HEK293T (cell line): ENCODE data around the gene AP2A2.

ENCODE experiments used
- CTCF ChIA-PET: fragments of 350-600 bp; formaldehyde crosslinking; extraction: SDS; loops from one replicate; lab custom pipeline; 2021; ENCODE audit warnings: antibody characterized with exemption, inconsistent platforms; lab: Yijun Ruan, JAX
- POLR2A ChIA-PET: fragments of 350-600 bp; formaldehyde crosslinking; extraction: SDS; loops from one replicate; lab custom pipeline; 2020; ENCODE audit warnings: antibody characterized with exemption, inconsistent platforms; lab: Yijun Ruan, JAX
- DNase-seq: peaks from one replicate; pipeline ENCODE4 v3.0.0; 2012; ENCODE audit warnings: mixed read lengths; ENCODE audit errors: extremely low spot score
- BHLHE40 ChIP-seq: fragments of 450-650 bp; IDR thresholded peaks from 2 replicates; pipeline ENCODE4 v1.6.1; 2016; ENCODE audit warnings: mild to moderate bottlenecking, moderate library complexity, borderline replicate concordance
- CTBP1 ChIP-seq: fragments of 450-650 bp; IDR thresholded peaks from 2 replicates; pipeline ENCODE4 v1.6.1; 2016; ENCODE audit warnings: borderline replicate concordance
- ELF4 ChIP-seq: fragments of 450-650 bp; IDR thresholded peaks from 2 replicates; pipeline ENCODE4 v1.6.1; 2017; ENCODE audit warnings: antibody characterized with exemption
- FOXA1 ChIP-seq: fragments of 450-650 bp; IDR thresholded peaks from 2 replicates; pipeline ENCODE4 v1.6.1; 2016; ENCODE audit warnings: mild to moderate bottlenecking
- FOXK2 ChIP-seq: fragments of 450-650 bp; IDR thresholded peaks from 2 replicates; pipeline ENCODE4 v1.6.1; 2016; ENCODE audit warnings: mild to moderate bottlenecking
- FOXM1 ChIP-seq: fragments of 450-650 bp; IDR thresholded peaks from 2 replicates; pipeline ENCODE4 v1.6.1; 2017; ENCODE audit warnings: mild to moderate bottlenecking, borderline replicate concordance
- HDGF ChIP-seq: fragments of 450-650 bp; IDR thresholded peaks from 2 replicates; pipeline ENCODE4 v1.6.1; 2017; ENCODE audit warnings: antibody characterized with exemption, borderline replicate concordance
- L3MBTL2 ChIP-seq: fragments of 450-650 bp; conservative IDR thresholded peaks from 2 replicates; pipeline ENCODE4 v1.6.1; 2016; ENCODE audit warnings: mild to moderate bottlenecking
- LEF1 ChIP-seq: fragments of 450-650 bp; IDR thresholded peaks from 2 replicates; pipeline ENCODE4 v1.6.1; 2017; ENCODE audit warnings: mild to moderate bottlenecking, borderline replicate concordance
- NFRKB ChIP-seq: fragments of 450-650 bp; IDR thresholded peaks from 2 replicates; pipeline ENCODE4 v1.6.1; 2016; ENCODE audit warnings: mild to moderate bottlenecking, moderate library complexity
- SP1 ChIP-seq: fragments of 450-650 bp; IDR thresholded peaks from 2 replicates; pipeline ENCODE4 v1.6.1; 2017
- SUZ12 ChIP-seq: fragments of 450-650 bp; IDR thresholded peaks from 2 replicates; pipeline ENCODE4 v1.6.1; 2016; ENCODE audit warnings: mild to moderate bottlenecking
- TARDBP ChIP-seq: fragments of 450-650 bp; IDR thresholded peaks from 2 replicates; pipeline ENCODE4 v1.6.1; 2016
- ZNF384 ChIP-seq: fragments of 450-650 bp; IDR thresholded peaks from 2 replicates; pipeline ENCODE4 v1.6.1; 2016
- TF ChIP-seq, protein P1 (sequence below): fragments of 450-650 bp; IDR thresholded peaks from 2 replicates; pipeline ENCODE4 v1.6.1; 2016

The AP2A2 gene

GRCh38 chr11:1052133-1053011 lies 126.7 kb downstream of the AP2A2 start:
- ChIA-PET POLR2A (no interaction called here), CTCF (interaction anchor here (1.0 kb wide), 1 partner anchor 8 kb away, joined by 4 read pairs; no protein-coding TSS in a partner anchor)
- no peak for DNase-seq
- TF ChIP-seq FOXM1 (no peak), NFRKB (no peak), HDGF (no peak), ZNF384 (no peak), L3MBTL2 (no peak), ELF4 (no peak)
- TF ChIP-seq, protein P1, sequence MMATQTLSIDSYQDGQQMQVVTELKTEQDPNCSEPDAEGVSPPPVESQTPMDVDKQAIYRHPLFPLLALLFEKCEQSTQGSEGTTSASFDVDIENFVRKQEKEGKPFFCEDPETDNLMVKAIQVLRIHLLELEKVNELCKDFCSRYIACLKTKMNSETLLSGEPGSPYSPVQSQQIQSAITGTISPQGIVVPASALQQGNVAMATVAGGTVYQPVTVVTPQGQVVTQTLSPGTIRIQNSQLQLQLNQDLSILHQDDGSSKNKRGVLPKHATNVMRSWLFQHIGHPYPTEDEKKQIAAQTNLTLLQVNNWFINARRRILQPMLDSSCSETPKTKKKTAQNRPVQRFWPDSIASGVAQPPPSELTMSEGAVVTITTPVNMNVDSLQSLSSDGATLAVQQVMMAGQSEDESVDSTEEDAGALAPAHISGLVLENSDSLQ, result no peak

DNA sequence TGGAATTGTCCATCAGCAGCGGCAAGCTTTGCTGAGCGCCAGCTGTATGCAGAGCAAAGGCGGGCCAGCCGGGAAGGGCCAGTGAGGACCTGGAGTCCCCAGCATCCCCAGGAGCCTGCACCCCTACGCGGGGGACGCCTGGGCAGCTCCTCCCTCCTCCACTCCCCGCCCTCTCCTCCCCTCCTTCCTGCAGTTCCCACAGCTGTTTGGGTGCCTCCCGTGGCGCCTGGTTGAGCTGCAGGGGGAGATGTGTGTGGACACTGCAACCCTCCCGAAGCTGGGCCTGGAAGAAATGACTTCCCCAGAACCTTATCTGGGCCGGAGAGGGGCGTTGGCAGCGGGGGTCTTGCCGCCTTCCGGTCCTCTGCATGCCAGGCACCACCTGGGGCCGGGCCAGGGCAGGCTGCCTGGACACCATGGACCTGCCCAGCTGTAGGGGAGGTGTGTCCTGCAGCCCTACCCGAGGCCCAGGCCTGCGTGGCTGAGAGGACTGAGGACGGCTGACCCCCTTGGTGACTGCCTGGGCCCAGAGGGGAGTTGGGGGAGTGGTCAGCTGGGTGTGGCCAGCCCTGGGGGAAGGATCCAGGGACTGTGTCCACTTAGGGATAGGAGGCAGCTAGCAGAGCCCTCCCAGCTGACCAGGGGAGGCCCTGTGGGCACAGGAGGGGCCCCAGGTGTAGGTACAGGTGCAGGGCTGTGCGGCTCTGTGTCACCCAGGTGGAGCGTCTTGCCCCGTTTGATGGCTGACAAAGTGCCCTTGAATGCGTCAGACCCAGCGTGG lies 127.6 kb downstream of the AP2A2 start:
- ChIA-PET POLR2A (no interaction called here), CTCF (no interaction called here)
- no peak for DNase-seq
- TF ChIP-seq SUZ12 (no peak), FOXA1 (no peak), LEF1 (no peak), FOXK2 (no peak), FOXM1 (no peak), BHLHE40 (no peak), CTBP1 (no peak), TARDBP (no peak), SP1 (no peak), L3MBTL2 (no peak), HDGF (no peak)
- TF ChIP-seq, protein P1, result no peak

DNA sequence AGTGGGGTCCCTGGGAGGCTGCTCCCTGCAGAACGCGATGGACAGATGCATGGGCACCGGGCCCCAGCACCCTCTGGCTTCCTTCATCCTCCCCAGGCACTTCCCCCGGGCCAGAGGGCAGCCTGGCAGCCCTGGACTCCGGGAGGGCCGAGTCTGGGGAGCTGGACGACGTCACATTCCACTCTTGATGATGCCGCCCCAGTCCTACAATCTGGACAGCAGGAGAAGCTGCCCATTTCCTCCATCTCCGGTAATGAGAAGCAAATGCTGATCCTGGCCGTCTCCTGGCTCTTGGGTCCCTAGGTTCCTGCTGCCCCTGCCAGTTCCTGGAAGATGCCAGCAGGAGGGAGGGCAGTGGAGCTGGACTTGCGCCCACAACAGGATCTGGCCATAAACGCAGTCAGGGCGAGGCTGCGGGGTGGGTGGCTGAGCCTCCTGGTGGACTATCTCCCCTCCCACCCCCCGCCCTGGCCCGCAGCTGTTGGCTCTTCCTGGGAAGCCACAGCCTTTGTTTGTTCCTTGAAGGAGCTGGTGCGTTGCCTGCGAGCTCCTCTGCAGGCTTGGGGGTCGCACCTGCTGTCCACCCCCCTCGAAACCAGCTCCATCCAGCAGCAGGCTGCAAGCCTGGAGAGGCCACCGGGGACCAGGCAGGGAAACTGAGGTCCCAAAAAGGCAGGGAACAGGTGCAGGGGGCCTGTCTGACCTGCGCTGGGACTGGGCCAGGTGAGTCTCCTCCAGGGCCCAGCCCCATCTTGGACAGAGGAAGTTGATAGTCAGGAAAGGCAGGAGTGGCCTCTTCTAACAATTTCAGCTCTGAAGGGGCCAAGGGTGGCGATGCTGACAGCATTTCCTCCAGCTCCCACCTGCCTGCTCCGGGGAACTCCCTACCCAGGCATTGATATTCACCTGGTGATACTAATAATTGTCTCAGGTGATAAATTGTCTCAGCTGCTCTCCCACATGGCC lies 128.8 kb downstream of the AP2A2 start:
- TF ChIP-seq L3MBTL2, result no peak
- TF ChIP-seq BHLHE40, result no peak
- no peak for TF ChIP-seq NFRKB
- TF ChIP-seq CTBP1, result no peak
- TF ChIP-seq ELF4, result no peak
- no peak for TF ChIP-seq ZNF384
- TF ChIP-seq SUZ12, result no peak
- TF ChIP-seq HDGF, result no peak
- no peak for TF ChIP-seq LEF1
- DNase-seq, result no peak
- CTCF ChIA-PET, result interaction anchor here (1.0 kb wide), 1 partner anchor 16 kb away, joined by 3 read pairs; no protein-coding TSS in a partner anchor
- POLR2A ChIA-PET, result no interaction called here

DNA sequence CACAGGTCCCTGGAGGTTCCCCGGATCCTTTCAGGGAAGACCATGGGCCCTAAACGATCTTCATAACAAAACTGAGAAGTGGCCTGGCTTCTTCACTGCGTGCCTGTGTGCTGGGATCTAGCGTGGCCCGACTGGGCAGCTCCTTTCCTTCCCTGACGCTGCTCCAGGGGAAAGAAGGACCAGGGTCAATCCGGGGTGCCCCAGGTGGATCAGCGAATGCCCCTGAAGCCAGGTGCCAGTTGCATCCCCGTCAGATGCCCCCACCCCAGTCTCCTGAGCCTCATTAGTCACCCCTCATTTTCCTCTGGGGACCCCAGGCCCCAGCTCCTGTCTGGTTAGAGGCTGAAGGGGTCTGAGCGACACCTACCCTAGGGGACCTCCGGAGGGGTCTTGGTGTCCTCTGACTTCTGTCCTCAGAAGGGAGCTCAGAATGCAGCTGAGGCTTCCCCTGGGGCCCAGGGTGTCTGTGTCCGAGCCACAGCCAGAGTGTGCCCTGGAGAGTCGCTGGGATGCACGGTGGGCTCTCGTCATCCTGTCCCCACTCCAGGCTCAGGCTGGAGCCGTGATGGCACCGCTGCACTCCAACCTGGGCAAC lies 129.5 kb downstream of the AP2A2 start:
- no peak for TF ChIP-seq ELF4
- TF ChIP-seq, protein P1, result no peak
- no peak for TF ChIP-seq FOXK2
- TF ChIP-seq SP1, result no peak
- no peak for TF ChIP-seq TARDBP
- no peak for TF ChIP-seq LEF1
- no peak for TF ChIP-seq L3MBTL2
- TF ChIP-seq ZNF384, result no peak
- no peak for TF ChIP-seq CTBP1
- no peak for TF ChIP-seq BHLHE40
- no peak for TF ChIP-seq SUZ12
- no peak for TF ChIP-seq FOXA1
- DNase-seq, result no peak
- POLR2A ChIA-PET, result no interaction called here
- CTCF ChIA-PET, result interaction anchor here (1.0 kb wide), 1 partner anchor 16 kb away, joined by 3 read pairs; no protein-coding TSS in a partner anchor

GRCh38 chr11:1055990-1056771 lies 130.5 kb downstream of the AP2A2 start:
- DNase-seq, result no peak
- ChIA-PET POLR2A (no interaction called here), CTCF (no interaction called here)
- TF ChIP-seq ELF4, result no peak
- no peak for TF ChIP-seq CTBP1
- TF ChIP-seq SP1, result no peak
- TF ChIP-seq L3MBTL2, result no peak
- no peak for TF ChIP-seq TARDBP
- TF ChIP-seq SUZ12, result no peak
